HG03439 (cell line): ENCODE measurements around the gene MCUB.
"Not testable (repeated sequence)": the region's sequence is repeated elsewhere in the genome, so short reads cannot be mapped to it uniquely, and the experiment has no call there.

Source experiments
- ATAC-seq: cut with Tn5 transposase; IDR thresholded peaks from one replicate; pipeline ENCODE4 v1.9.1; 2021; ENCODE audit warnings: mild to moderate bottlenecking, moderate library complexity; ENCODE audit not compliant: unreplicated experiment

The MCUB gene

DNA sequence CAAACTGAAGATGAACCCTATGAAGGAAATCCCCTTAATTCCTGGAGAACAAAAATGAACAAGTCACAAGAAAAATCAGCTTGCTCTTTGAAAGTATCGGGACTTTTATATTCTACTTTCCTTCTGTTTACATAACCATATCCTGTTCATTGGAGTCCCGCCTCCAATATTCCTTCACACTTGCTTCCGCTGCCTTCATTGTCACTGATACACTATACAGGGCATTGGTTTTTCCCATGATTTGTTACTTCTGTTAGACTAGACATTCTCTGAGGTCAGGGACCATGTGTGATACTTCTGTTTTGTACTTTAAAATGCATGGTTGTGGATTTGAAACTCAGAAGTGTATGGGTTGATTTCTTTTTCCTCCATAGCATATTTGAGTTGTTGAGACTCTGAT lies 18.8 kb downstream of the MCUB start:
- ATAC-seq: no peak

DNA sequence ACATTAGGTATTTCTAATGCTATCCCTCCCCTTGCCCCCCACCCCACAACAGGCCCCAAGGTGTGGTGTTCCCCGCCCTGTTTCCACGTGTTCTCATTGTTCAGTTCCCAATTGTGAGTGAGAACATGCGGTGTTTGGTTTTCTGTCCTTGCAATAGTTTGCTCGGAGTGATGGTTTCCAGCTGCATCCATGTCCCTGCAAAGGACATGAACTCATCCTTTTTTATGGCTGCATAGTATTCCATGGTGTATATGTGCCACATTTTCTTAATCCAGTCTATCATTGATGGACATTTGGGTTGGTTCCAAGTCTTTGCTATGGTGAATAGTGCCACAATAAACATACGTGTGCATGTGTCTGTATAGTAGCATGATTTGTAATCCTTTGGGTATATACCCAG lies 20.0 kb downstream of the MCUB start:
- ATAC-seq: not testable (repeated sequence)

DNA sequence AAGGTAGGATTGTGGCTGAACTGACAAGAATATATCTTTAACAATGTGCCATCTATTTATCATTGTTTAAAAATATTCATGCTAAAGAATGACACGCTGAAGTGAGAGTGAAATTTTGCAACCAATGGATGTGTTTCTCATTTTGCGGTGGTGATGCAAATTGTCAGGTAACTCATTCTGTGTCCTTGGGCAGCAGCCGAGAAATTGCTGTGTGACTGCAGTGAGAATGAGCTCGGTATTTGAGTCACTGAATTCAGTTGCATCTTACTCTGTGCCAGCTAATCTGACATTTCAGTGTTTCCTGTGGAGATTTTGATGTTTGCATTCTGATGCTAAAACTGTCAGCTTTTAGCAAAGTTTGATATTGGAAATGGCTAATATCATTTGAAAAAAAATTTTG lies 28.1 kb downstream of the MCUB start:
- peak; percentile 86 for ATAC-seq

DNA sequence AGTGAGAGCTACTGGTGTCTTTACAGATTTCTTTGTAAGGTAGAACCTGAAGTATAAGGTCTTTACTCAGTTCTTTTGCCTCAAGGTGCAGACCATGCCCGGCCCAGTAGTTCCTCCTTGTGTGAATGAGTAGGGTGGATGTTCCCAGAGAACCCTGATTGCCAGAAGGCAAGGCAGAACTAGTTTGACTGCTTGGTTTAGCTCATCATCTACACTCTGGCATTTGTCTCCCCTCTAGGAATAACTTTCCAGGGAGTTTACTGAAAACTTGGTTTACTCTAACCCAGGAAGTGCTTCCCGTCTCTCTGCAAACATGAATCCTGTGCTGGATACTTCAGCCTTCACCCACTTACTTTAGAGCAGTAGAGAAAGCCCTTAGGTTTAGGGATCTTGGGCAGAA lies 29.1 kb downstream of the MCUB start:
- no peak for ATAC-seq

DNA sequence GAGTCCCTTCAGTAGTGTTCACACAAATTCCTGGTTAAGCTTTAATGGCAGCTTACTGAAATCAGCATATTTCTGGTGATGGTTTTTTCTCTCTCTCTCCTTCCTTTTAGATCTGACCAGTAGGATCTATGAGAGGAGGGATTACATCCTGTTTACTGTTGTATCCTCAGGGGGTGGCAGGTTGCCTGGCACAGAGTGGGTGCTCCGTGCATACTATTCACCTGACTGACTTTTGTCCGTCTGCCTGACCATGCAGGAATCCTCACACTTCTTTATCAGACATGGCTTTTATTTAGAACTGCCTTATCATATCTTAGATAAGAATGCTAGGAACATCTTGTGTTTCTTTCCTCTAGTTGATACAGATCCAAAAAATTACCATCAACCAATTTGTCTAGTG lies 29.6 kb downstream of the MCUB start:
- ATAC-seq: no peak

- ATAC-seq: no peak
Measured at GRCh38 chr4:109590905-109591304, 30.9 kb downstream of the MCUB start.

DNA sequence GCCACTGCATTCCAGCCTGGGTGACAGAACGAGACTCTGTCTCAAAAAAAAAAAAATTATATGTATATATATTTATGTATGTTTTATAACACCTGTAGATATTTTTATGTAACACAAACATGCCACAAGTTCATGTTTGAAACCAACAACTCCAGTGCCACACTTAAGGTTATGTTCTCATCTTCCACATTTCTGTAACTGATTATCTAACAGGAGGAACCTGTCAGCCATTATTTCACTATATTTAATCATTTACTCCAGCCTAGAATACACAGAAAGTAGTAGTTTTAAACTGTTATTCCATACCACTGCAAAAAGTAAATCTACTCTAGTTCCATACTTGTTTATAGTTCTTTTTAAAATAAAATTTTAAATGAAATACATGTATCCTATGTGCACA lies 32.3 kb downstream of the MCUB start:
- ATAC-seq: no peak

DNA sequence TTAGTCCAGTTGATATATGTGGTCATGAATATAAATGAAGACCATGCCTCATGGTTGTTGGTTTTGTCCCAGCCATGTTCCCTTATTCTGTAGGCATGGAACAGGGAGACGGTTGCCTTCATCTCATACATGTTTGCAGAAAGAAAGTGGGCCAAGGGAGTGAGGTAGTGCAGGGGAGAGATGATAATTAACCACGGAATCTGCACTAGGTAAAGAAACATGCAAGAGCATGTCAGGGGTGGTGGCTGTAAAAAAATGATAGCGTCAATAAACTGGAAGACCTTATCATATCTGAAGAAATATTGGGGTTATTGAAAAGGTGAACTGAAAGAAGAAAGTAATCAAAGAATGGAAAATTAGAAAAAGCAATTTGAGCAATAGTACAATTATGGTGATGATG lies 35.1 kb downstream of the MCUB start:
- not testable (repeated sequence) for ATAC-seq

GRCh38 chr4:109596420-109597085 lies 36.5 kb downstream of the MCUB start:
- ATAC-seq: not testable (repeated sequence)

- no peak for ATAC-seq
Measured at GRCh38 chr4:109599046-109599652, 39.1 kb downstream of the MCUB start.

DNA sequence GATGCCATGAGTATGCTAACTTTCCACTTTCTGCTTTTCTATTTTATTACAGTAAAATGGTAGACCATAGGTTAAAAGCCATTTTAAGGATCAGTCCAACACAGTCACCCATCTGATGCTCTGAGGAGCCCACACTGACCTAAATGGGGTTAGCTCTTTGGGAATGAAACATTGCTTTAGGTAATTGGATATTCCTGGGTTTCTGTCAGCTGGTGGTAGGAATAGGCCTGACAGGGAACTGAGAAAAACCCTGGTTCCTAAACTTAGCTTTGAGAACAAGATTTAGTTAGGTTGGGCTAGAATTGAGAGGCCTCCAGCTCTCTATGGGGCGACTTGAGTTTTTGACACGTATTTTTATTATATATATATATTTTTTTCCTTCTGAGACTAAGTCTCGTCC lies 40.4 kb downstream of the MCUB start:
- no peak for ATAC-seq

- no peak for ATAC-seq
Measured at GRCh38 chr4:109601336-109601735, 41.3 kb downstream of the MCUB start.

- no peak for ATAC-seq
Measured at GRCh38 chr4:109607976-109608375, 47.9 kb downstream of the MCUB start.

GRCh38 chr4:109608879-109609278 lies 48.8 kb downstream of the MCUB start:
- no peak for ATAC-seq

- no peak for ATAC-seq
Measured at GRCh38 chr4:109609431-109609830, 49.4 kb downstream of the MCUB start.

DNA sequence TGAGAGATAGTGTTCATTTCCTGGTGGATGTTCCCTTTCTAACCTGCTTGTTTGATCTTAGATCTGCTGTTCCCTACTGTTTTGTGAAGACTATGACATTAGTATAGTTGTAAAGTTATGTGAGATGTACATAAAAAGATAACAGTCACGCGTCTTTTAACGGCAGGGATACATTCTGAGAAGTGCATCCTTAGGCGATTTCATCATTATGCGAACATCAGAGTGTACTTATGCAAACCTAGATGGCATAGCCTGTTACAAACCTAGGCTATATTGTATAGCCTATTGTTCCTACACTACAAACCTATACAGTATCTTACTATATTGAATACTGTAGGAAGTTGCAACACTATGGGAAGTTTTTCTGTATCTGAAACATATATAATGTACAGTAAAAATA lies 50.4 kb downstream of the MCUB start:
- ATAC-seq: no peak

DNA sequence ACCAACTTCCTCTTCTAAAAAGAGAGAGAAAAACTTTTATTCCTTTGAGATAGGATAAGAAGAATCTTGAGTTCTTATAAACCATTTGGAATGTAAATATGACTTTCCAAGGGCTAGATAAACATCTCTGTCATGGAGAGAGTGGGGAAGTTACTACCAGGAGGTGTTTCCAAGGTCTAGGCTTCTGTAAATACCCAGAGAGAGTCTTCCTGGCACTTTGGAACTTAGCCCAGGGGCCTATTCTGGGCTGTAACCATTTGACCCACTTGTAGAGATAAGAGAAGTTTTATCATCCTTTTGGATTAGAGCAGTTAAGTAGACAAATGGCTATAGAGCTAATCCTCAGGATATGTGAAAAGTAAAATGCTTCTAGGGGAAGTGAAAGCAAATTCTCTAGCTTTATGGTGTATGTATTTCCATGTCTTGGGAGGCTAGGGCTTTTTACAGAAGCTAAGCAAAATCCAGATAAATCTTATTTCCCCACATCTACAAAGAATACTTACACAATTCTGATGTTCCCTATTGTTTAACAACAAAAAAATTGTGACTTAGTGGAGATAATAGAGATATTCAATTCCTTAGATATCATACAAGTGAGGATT lies 51.1 kb downstream of the MCUB start:
- no peak for ATAC-seq

DNA sequence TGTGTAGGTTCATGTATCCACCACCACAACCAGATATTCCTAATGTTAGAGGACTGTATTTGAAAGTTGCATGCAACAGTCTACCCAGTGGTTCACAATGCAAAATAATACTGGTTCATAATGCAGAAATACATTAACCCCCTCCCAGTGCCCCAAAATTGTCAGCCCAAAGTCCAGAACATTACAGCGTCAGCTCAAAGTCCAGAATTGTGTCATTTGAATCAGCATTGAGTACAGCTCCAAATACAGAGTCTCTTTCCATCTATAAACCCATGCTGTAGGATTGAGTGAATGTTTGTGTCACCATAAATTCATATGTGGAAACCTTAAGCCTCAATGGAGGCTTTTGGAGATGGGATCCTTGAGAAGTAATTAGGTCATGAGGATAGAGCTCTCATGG lies 54.0 kb downstream of the MCUB start:
- ATAC-seq: no peak

- ATAC-seq: no peak
Measured at GRCh38 chr4:109614466-109614865, 54.4 kb downstream of the MCUB start.

DNA sequence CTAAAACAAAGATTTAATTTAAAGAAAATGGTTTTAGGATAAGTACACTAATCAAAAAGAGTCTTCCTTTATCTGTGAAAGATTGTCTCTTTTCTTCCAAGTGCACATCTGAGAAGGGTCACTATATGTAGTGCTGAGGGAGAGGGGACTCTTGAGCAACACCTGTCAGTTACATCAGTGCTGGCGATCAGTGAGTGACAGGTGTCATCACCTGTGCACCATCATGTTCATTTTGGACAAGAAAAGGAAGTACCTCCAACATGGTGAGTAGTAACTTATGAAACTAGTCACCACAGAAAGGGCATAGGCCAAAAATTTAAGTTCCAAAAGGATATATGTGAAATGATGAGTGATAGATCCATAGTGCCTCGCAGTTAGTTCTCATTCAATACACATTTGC lies 55.7 kb downstream of the MCUB start:
- no peak for ATAC-seq

- ATAC-seq: no peak
Measured at GRCh38 chr4:109616243-109616642, 56.2 kb downstream of the MCUB start.

DNA sequence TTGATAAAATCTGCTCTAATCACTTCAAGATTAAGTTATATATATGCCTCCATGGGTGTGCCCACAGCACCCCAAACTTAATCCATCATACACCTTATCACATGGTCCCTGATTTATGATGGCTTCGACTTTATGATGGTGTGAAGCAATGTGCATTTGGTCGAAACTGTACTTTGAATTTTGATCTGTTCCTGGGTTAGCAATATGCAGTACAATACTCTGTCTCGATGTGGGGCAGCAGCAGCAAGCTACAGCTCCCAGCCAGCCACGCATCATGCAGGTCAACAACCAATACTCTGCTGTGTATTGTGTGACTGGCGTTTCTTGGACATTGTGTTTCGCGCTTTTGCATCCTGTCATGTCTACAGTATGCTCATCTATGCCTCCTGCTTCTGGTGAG lies 62.6 kb downstream of the MCUB start:
- ATAC-seq: no peak

DNA sequence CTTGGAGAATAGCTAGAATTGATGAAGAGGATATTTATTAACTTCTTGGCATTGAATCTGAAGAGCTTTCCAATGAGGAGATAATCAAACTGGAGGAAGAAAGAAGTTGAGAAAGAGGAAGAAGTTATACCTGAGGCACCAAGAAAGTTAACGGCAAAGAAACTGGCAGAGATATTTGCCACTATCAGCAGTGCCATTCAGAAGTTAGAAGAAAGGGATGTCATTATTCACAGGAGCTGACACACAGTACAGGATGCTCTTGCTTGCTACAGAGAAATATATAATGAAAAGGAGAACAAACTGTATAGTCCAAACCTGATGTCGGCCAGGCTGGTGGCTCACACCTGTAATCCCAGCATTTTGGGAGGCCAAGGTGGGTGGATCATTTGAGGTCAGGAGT lies 64.5 kb downstream of the MCUB start:
- no peak for ATAC-seq
